HFFc6 (cell line): Measurements from ENCODE around the gene APOBEC3H. TPM values are rescaled to one million over a fixed set of nuclear protein-coding genes. Genes with fewer than 3 reads are reported as not detected.

Experiments used
- DNase-seq: peaks from one replicate; pipeline ENCODE4 v3.0.0-alpha.2; 2018
- H3K27ac Mint-ChIP-seq: 2 replicates; pipeline ENCODE4 v1.8.0; 2020; ENCODE audit warnings: mild to moderate bottlenecking, mixed read lengths
- H3K27me3 Mint-ChIP-seq: 2 replicates; pipeline ENCODE4 v1.8.0; 2021; ENCODE audit warnings: mild to moderate bottlenecking, moderate library complexity, mixed read lengths; ENCODE audit not compliant: insufficient read depth
- H3K36me3 Mint-ChIP-seq: 2 replicates; pipeline ENCODE4 v1.8.0; 2021; ENCODE audit warnings: low read depth, mixed read lengths
- H3K4me1 Mint-ChIP-seq: 2 replicates; pipeline ENCODE4 v1.8.0; 2020; ENCODE audit warnings: low read depth, mixed read lengths
- H3K4me3 Mint-ChIP-seq: 2 replicates; pipeline ENCODE4 v1.8.0; 2020; ENCODE audit warnings: mild to moderate bottlenecking, moderate library complexity, mixed read lengths
- H3K9me3 Mint-ChIP-seq: 2 replicates; pipeline ENCODE4 v1.8.0; 2020; ENCODE audit warnings: mild to moderate bottlenecking, mixed read lengths
- total RNA-seq, 6 experiments: library from RNA; stranded (reverse); fragmentation: NEBNext Ultra II Directional; extraction: Animal tissue kit (Norgen Biotek cat#: 25700); gene quantifications; 2 replicates in 1 of 6; 3 replicates in 5 of 6; pipeline ENCODE4 v1.2.3, GENCODE V29; 2021
- TF ChIP-seq, protein P1 (sequence below): fragments of 200-600 bp; sonication (generic); IDR thresholded peaks from 2 replicates; pipeline ENCODE4 v1.5.0; 2021; ENCODE audit warnings: antibody characterized with exemption, mild to moderate bottlenecking

Gene APOBEC3H
- total RNA-seq, 6 experiments from 2014 or later, result 0.33 to 0.37 TPM; not detected in 4

DNA sequence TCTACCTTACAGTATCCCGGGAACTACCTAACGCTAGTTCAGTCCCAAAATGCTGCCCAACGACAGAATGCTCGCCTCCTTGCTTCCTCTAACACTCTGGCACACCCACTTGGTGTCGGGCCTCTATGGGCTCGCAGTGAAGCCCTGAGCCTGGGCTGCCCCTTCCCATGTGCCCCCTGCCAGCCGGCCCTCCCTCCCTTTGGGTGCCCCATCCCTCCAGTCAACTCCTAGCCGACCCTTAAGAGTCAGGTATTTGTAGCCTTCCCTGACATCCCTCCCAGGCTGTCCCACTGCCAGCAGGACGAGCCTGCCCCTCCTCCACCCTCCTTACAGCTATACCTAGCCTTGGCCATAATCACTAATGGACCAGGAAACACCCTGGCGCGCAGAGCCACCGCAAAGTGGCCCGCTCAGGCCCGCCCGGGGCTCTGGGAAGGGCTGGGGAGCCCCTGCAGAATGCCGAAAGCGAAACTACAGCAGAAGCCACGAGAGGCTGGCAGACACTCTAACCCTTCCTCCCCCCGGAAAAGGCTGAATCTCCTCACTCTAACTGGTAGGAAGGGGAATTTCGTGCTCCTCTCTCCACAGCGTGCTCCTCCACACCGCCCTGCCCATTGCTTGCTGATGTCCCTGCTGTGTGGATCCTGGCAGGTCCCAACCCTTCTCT, 47.2 kb downstream of the APOBEC3H start:
- Mint-ChIP-seq H3K4me3 (peak overlapping the region; percentile 90), H3K27me3 (peaks cover 4% of the 10 kb centered on the region), H3K36me3 (no peaks in the 10 kb centered on the region), H3K9me3 (no peaks in the 10 kb centered on the region), H3K4me1 (peaks cover 8% of the 10 kb centered on the region), H3K27ac (peak overlapping the region; percentile 67)
- DNase-seq, result peak; percentile 10
- TF ChIP-seq, protein P1, sequence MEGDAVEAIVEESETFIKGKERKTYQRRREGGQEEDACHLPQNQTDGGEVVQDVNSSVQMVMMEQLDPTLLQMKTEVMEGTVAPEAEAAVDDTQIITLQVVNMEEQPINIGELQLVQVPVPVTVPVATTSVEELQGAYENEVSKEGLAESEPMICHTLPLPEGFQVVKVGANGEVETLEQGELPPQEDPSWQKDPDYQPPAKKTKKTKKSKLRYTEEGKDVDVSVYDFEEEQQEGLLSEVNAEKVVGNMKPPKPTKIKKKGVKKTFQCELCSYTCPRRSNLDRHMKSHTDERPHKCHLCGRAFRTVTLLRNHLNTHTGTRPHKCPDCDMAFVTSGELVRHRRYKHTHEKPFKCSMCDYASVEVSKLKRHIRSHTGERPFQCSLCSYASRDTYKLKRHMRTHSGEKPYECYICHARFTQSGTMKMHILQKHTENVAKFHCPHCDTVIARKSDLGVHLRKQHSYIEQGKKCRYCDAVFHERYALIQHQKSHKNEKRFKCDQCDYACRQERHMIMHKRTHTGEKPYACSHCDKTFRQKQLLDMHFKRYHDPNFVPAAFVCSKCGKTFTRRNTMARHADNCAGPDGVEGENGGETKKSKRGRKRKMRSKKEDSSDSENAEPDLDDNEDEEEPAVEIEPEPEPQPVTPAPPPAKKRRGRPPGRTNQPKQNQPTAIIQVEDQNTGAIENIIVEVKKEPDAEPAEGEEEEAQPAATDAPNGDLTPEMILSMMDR, result no peak

DNA sequence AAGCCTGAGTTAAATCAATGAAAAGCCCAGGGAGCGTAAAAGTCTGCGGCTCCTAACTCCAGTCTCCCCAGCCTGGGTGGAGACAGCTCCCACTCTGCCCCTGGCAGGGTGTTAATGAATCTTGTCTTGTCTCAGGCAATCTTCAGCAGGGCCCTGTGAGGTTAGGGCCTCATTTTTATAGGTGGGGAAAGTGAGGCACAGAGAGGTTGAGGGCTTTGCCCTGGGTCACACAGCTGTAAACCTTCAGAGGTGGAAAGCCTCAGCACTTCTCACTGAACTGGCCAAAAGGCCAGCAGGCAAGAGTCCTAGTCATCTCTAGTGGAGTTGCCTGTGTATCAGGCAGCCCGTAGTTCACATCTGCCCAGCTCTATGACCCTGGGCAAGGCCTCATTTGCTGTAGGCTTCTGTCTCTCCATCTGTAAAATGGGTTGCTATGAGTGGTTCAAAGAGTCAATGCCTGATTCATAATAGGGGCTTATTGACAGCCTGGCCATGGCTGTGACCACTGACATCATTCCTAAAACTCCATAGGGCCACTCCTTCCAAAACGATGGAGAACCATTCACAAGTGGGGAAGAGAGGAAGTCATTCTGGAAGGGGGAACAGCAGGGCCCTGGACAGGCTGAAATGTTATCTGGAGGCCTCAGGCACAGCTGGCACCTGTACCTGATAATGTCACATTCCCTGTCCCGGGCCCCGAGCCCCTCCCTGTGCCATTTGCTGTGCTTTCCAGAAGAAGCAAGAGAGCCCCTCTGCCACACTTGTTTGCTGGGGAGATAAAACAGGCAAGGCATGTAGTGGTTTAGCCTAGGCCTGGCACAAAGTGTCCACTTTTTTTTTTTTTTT, 49.4 kb downstream of the APOBEC3H start:
- Mint-ChIP-seq H3K27me3 (peaks cover 4% of the 10 kb centered on the region; the same call in 1 of the 2 replicates), H3K36me3 (no peaks in the 10 kb centered on the region), H3K27ac (peak overlapping the region; percentile 38; the same call in 1 of the 2 replicates), H3K4me1 (peaks cover 15% of the 10 kb centered on the region), H3K4me3 (peak overlapping the region; percentile 67), H3K9me3 (no peaks in the 10 kb centered on the region)
- TF ChIP-seq, protein P1, result no peak
- DNase-seq, result no peak

DNA sequence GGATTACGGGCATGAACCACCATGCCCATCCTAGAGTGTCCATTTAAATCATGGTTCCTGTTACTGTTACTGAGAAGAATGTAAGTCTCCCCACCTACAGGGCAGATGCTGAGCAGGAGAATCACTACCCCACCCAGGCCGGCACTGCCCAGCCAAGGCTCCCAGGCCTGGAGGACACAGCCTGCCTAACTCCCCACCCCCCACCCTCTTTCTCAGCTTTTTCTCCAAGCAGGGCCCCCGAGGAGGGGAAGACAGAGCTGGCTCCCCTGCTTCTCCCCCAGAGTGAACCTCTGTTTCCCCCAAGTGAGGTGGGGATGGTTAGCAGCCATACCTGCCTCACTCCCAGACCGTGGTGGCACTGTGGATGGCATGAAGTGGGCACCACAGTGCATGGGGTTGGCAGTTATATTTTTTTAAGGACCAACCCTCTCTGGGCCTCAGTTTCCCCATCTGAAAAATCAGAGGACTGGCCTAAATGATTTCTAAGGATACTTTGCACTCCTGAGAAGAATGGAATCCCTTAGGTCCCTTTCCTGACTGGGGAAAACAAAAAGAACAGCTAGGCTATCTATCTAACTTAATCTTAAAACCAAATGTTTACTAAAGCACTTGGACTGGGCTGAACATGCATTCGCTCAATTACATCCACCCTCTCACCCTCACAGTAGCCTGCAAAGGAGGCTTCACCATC, 50.4 kb downstream of the APOBEC3H start:
- DNase-seq, result no peak
- no peak overlapping the region for H3K4me3 Mint-ChIP-seq
- TF ChIP-seq, protein P1, result no peak
- H3K4me1 Mint-ChIP-seq, result peaks cover 15% of the 10 kb centered on the region
- H3K27ac Mint-ChIP-seq, result no peak overlapping the region
- no peaks in the 10 kb centered on the region for H3K9me3 Mint-ChIP-seq
- H3K36me3 Mint-ChIP-seq, result no peaks in the 10 kb centered on the region
- peaks cover 4% of the 10 kb centered on the region; the same call in 1 of the 2 replicates for H3K27me3 Mint-ChIP-seq

DNA sequence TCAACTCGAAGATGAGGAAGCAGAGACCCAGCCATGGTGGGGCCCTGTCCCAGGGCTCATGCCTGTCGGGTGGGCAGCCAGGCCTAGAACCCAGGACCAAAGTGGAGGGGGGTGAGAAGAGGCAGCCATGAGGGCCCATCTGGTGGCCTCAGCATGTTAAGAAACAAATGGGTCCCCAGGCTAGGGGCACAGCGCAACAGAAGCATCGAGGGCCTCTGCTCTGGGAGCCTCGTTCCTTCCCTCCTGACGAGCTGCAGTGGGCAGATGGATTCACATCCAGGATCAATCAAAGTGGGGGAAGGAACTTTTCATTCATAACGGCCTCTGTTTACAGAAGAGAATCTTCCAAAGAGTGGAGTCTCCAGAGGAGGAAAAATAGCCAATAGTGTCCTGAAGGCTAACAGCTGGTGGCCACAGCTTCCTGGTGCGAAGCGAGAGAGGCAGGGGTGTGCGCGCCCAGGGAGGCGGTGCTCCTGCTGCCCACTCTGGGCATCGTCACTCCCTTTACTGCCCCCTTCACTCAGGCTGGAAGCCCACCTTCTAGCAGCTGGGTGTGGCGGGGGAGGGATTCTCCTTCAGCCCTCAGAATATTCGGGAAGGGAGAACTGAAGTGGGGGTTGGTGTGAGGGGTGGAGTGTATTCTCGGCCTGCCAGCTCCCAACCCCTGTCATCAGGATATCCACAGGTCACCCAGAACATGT, 51.1 kb downstream of the APOBEC3H start:
- H3K9me3 Mint-ChIP-seq, result no peaks in the 10 kb centered on the region
- H3K4me1 Mint-ChIP-seq, result peaks cover 15% of the 10 kb centered on the region
- no peak overlapping the region for H3K27ac Mint-ChIP-seq
- TF ChIP-seq, protein P1, result no peak
- no peak for DNase-seq
- H3K4me3 Mint-ChIP-seq, result no peak overlapping the region
- no peaks in the 10 kb centered on the region for H3K36me3 Mint-ChIP-seq
- H3K27me3 Mint-ChIP-seq, result peaks cover 4% of the 10 kb centered on the region; the same call in 1 of the 2 replicates
